Activated CD4-positive, alpha-beta T cell treated with anti-CD3 and anti-CD28 coated beads, Interleukin-2, amount 10 ng/mL, durations not matched to agents 24 days and 14 days (primary cell): ENCODE results near the gene EED. TPM values are rescaled to one million over a fixed set of nuclear protein-coding genes. Genes with fewer than 3 reads are reported as not detected.
A peak's percentile ranks its signal among the peaks of the same experiment; 100 is the strongest.
"Not testable (repeated sequence)": the region's sequence is repeated elsewhere in the genome, so short reads cannot be mapped to it uniquely, and the experiment has no call there.

Source experiments
- DNase-seq: peaks from one replicate; pipeline ENCODE4 v3.0.0; 2022
- H3K27ac Mint-ChIP-seq: one replicate; pipeline ENCODE4 v1.8.0; 2022; ENCODE audit warnings: mild to moderate bottlenecking, mixed read lengths
- H3K27me3 Mint-ChIP-seq: one replicate; pipeline ENCODE4 v1.8.0; 2022; ENCODE audit warnings: mixed read lengths
- H3K36me3 Mint-ChIP-seq: one replicate; pipeline ENCODE4 v1.8.0; 2022; ENCODE audit warnings: low read depth, mild to moderate bottlenecking, mixed read lengths
- H3K4me1 Mint-ChIP-seq: one replicate; pipeline ENCODE4 v1.8.0; 2021; ENCODE audit warnings: mixed read lengths
- H3K4me3 Mint-ChIP-seq: one replicate; pipeline ENCODE4 v1.8.0; 2022; ENCODE audit warnings: mild to moderate bottlenecking, moderate library complexity, mixed read lengths
- H3K9me3 Mint-ChIP-seq: one replicate; pipeline ENCODE4 v1.8.0; 2021; ENCODE audit warnings: mixed read lengths
- intact Hi-C: fragments of 100-400 bp; cut with micrococcal nuclease; formaldehyde crosslinking; loops from one replicate; pipeline ENCODE4 v1.15.1; 2023
- total RNA-seq: library from RNA; stranded (reverse); gene quantifications from 2 replicates; pipeline ENCODE4 v1.2.3, GENCODE V29; 2022

EED gene
- total RNA-seq, 1 donor from 2014 or later: 269 TPM

DNA sequence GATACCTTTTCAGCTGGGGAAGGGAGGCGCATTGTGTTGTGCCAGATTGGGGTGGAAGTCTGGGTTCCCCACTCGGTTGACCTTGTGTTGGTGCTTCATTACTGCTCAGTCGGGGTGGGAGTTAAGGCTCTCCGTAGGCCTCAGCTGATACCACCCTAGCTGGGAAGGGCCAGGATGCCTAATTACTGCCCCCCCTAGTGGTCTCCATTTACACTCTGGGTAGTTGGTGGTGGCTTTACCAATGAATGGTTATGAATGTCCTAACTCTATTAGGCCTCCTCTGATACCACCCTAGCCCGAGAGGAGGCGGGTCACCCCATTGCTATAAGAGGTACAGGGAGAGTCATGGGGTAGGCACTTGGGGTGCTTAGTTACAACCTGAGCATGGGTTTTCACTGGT is 29.9 kb downstream of the EED start:
- intact Hi-C loops: no loop called here
- Mint-ChIP-seq H3K27ac (peak overlapping the region; percentile 27), H3K4me3 (no peak overlapping the region), H3K4me1 (peaks cover 39% of the 10 kb centered on the region), H3K36me3 (peaks cover 84% of the 10 kb centered on the region), H3K27me3 (no peaks in the 10 kb centered on the region), H3K9me3 (peaks cover 4% of the 10 kb centered on the region)
- DNase-seq: peak; percentile 54

DNA sequence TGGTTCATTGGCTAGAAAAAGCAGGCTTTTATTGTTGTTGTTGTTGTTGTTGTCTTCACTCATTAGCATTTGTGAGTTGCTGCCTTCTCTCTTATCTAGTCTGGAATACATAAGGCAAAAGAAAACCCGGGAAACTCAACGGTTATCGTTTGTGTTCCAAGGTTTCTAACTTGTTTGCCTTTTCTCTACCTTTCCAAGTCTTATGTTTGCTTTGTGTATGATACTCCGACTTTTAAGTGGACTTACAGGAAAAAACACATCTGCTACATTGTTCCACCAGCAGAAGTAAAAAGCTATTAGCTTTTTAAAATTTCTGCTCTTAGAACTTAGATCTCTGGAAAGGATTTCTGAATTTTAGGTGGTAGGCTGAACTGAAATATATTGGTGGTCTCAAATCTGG is 30.4 kb downstream of the EED start:
- intact Hi-C loops: no loop called here
- peaks cover 3% of the 10 kb centered on the region for H3K9me3 Mint-ChIP-seq
- H3K36me3 Mint-ChIP-seq: peaks cover 84% of the 10 kb centered on the region
- peak overlapping the region; percentile 62 for H3K27ac Mint-ChIP-seq
- no peak overlapping the region for H3K4me3 Mint-ChIP-seq
- peaks cover 38% of the 10 kb centered on the region for H3K4me1 Mint-ChIP-seq
- no peak for DNase-seq
- no peaks in the 10 kb centered on the region for H3K27me3 Mint-ChIP-seq

DNA sequence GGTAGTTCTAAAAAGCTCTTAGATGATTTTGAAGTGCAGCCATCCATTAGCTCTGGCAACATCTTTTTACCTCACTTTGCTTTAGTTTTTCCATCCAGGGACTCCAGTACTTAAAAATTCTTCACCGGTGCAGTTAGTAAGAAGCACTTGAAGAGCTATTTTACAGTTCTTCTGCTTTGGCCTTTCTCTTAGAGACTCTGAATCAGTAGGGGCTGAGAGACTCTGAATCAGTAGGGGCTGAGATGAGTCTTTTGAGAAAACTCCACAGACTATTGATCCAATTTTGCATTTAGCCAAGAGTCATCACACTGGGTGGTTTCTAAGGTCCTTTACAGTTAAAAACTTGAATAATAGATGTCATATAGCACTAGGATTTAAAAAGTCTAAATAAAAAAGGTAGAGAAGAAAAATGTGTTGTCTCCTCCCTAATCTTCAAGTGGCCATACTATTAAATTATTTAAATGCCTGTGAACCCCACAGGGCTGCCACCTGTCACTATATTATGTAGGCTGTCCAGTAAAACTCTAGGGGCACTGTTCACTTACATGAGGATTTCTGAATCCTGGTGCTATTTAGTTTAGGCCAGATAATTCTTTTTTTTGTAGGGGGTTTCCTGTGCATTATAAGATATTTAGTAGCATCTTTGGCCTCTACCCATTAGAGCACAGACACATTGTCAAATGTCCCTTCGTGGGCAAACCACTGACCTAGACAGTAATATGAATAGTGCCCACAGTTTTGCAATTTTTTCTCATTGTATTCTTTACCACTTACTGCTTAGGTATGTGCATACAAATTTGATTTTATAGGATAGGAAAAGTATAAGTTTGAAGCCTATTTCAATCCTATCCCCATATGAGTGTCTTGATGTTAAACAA is 31.2 kb downstream of the EED start:
- Mint-ChIP-seq H3K4me3 (no peak overlapping the region), H3K36me3 (peaks cover 84% of the 10 kb centered on the region), H3K27ac (peak overlapping the region; percentile 67), H3K27me3 (no peaks in the 10 kb centered on the region), H3K4me1 (peaks cover 33% of the 10 kb centered on the region), H3K9me3 (no peaks in the 10 kb centered on the region)
- DNase-seq: no peak
- intact Hi-C loops: no loop called here

DNA sequence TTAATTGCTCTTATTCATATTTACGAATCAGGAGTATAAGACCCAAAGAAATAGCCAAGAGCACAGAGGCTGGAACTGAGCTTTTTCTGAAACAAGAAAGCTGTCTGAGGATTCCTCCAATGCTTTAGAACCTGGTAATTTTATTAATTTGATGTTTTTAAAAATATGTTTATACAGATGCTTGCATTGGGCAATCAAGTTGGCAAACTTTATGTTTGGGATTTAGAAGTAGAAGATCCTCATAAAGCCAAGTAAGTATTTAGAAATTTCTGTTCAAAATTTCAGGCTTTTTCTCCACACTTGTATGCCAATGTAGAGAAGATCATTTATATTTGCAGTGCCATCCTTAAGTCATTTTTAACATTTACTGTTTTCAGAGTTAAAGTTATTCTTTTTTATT is 33.2 kb downstream of the EED start:
- intact Hi-C loops: no loop called here
- peaks cover 81% of the 10 kb centered on the region for H3K36me3 Mint-ChIP-seq
- H3K27me3 Mint-ChIP-seq: no peaks in the 10 kb centered on the region
- H3K27ac Mint-ChIP-seq: no peak overlapping the region
- H3K4me1 Mint-ChIP-seq: peaks cover 41% of the 10 kb centered on the region
- DNase-seq: no peak
- H3K9me3 Mint-ChIP-seq: no peaks in the 10 kb centered on the region
- H3K4me3 Mint-ChIP-seq: no peak overlapping the region

DNA sequence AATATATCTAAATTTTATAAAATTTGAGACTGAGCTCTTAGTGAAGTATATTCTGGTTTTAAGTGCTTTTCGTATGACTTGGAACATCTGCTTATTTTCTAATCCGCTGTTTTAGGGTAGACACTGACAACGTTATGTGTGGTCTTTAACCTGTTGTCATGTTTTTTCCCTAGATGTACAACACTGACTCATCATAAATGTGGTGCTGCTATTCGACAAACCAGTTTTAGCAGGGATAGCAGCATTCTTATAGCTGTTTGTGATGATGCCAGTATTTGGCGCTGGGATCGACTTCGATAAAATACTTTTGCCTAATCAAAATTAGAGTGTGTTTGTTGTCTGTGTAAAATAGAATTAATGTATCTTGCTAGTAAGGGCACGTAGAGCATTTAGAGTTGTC is 33.7 kb downstream of the EED start:
- peaks cover 80% of the 10 kb centered on the region for H3K36me3 Mint-ChIP-seq
- intact Hi-C loops: no loop called here
- H3K4me1 Mint-ChIP-seq: peaks cover 39% of the 10 kb centered on the region
- no peaks in the 10 kb centered on the region for H3K9me3 Mint-ChIP-seq
- DNase-seq: no peak
- H3K4me3 Mint-ChIP-seq: no peak overlapping the region
- H3K27ac Mint-ChIP-seq: peak overlapping the region; percentile 6
- no peaks in the 10 kb centered on the region for H3K27me3 Mint-ChIP-seq

DNA sequence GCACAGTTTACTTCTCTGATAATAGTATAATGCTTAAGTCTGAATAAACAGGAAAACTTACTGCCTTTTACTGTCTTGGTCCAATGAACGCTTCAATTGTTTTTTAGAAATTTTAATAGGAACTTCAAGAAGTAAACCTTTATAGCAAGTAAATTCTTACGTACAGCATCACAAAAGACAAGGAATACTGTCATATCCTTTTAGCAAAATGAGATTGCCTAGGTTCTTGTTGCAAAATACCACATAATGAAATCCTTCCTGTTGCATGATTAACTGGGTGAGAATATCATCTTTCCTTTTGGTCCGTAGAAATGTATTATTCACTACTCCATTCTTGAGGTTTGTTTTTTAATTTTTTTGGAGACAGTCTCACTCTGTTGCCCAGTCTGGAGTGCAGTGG is 35.2 kb downstream of the EED start:
- Mint-ChIP-seq H3K27me3 (no peaks in the 10 kb centered on the region), H3K4me3 (no peak overlapping the region), H3K36me3 (peaks cover 83% of the 10 kb centered on the region), H3K4me1 (peaks cover 41% of the 10 kb centered on the region), H3K9me3 (no peaks in the 10 kb centered on the region), H3K27ac (no peak overlapping the region)
- DNase-seq: no peak
- intact Hi-C loops: no loop called here

DNA sequence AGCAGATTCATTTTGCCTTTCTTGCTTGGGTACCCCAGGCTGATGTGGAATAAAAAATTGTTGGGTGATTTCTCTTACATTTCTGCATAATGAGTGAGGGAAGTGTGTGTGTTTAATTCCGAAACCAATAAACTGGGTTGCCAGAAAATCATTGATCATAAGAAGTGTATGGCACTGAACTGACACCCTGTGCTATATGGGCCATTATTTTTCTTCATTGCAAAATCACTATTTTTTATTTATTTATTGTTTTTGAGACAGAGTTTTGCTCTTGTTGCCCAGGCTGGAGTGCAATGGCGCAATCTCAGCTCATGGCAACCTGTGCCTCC is 42.9 kb downstream of the EED start:
- Mint-ChIP-seq H3K27me3 (no peaks in the 10 kb centered on the region), H3K36me3 (peaks cover 45% of the 10 kb centered on the region), H3K27ac (peak overlapping the region; percentile 82), H3K4me1 (peaks cover 54% of the 10 kb centered on the region), H3K4me3 (peak overlapping the region; percentile 46), H3K9me3 (no peaks in the 10 kb centered on the region)
- intact Hi-C loops: loop anchor here (1.0 to 5.0 kb wide), 14 partner anchors 31 to 535 kb away; partner anchors contain the start of gene CCDC83
- DNase-seq: no peak

DNA sequence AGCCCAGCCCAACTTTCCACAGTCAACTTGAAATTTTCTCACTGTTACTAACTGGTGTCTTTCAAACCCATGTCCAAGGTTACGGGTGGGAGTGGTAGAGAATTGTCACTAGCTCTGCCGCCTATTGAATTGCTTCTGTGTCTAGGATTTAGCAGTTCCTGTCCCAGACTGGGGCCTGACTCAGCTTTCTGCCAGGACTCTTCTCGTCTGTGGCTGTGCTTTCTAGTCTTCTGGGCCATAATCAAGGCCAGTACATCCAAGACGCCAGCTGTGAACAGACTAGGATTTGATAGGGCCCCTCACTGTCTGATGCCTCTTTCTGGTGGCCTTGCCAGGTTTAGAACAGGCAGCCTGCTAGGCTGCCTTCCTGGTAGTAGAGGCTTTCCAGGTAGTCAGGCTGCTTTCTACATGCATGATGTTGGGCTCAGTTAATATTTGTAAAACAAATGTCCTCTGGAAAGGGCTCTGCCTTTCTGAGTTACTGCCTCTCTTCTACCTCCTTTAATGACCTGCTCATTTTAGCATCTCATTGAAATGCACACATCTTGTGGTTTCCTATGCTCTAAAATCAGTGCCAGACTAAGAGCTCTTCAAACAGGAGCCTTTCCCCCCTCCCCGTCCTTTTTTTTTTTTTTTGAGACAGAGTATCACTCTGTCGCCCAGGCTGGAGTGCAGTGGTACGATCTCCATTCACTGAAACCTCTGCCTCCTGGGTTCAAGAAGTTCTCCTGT is 44.4 kb downstream of the EED start:
- Mint-ChIP-seq H3K4me3 (peak overlapping the region; percentile 51), H3K36me3 (peaks cover 36% of the 10 kb centered on the region), H3K9me3 (peaks cover 4% of the 10 kb centered on the region), H3K27me3 (no peaks in the 10 kb centered on the region), H3K4me1 (peaks cover 57% of the 10 kb centered on the region), H3K27ac (peak overlapping the region; percentile 81)
- DNase-seq: peak; percentile 56
- intact Hi-C loops: loop anchor here (5.0 kb wide), 2 partner anchors 152 to 462 kb away; no protein-coding TSS in a partner anchor

DNA sequence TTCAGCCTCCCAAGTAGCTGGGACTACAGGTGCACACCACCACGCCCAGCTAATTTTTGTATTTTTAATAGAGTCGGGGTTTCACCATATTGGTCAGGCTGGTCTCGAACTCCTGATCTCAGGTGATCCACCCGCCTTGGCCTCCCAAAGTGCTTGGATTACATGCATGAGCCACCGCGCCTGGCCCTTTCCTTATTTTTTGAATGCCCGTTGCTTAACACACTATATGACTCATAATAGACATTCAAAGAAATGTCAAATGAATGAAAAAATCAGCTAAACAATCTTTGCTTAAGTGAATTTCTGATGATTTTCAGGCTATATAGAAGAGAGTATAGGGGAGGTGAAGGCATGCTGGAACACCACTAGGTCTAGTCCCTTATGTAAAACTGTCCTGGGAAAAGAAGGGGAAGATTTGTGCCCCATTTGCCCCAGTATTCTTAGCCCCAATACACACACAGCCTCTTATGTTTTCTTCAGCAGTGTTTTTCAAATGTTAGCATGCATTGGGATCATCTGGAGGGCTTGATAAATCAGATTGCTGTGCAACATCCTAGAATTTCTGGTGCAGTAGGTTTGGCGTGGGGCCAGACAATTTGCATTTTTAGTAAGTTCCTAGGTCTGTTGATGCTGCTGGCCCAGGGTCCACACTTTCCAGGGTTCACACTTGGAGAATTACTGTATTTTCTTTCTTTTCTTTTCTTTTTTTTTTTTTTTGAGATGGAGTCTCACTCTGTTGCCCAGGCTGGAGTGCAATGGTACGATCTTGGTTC is 45.1 kb downstream of the EED start:
- H3K9me3 Mint-ChIP-seq, H3K27me3 Mint-ChIP-seq: not testable (repeated sequence)
- H3K4me3 Mint-ChIP-seq: peak overlapping the region; percentile 51
- peaks cover 28% of the 10 kb centered on the region for H3K36me3 Mint-ChIP-seq
- DNase-seq: peak; percentile 52
- intact Hi-C loops: loop anchor here (5.0 to 10.0 kb wide), 3 partner anchors 152 to 625 kb away; partner anchors contain the start of gene CREBZF
- peaks cover 55% of the 10 kb centered on the region for H3K4me1 Mint-ChIP-seq
- peak overlapping the region; percentile 81 for H3K27ac Mint-ChIP-seq

DNA sequence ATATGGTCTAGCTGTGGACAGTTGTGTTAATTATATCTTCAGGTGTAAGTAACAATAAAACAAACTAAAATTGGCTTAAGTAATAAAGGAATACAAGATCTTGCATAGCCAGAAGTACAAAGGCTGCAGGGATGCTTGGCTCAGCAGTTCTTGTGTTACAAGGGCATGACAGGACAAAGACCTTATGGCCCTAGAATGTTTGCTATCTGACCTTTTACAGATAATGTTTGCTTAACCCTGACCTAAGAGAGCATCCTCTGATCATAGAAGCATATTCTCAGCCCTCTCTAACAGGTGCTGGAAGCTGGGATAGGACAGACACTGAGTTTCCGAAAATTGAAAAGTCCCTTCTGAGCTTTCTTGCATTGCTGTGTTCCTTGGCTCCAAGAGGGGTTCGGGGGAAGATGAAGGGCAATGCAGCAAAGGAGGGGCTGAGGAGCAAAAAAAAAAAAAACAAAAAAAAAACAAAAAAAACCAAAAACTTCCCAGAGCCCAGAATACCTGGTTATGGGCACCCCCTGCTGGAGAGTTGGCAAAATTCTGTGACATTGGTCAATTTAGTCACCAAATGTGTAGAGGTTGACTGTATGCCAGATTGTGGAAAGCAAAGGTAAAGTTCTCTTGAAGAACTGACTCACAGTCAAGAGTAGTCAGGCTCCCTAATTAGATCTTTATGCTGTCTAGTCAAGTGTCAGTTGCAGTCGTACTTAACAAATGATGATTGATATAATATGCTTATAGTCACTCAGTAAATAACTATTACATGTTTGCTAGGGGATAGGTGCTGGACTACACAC is 47.1 kb downstream of the EED start:
- peaks cover 24% of the 10 kb centered on the region for H3K36me3 Mint-ChIP-seq
- peak; percentile 86 for DNase-seq
- H3K9me3 Mint-ChIP-seq: peaks cover 12% of the 10 kb centered on the region
- H3K27me3 Mint-ChIP-seq: peaks cover 1% of the 10 kb centered on the region
- peak overlapping the region; percentile 21 for H3K4me3 Mint-ChIP-seq
- H3K4me1 Mint-ChIP-seq: peaks cover 48% of the 10 kb centered on the region
- intact Hi-C loops: loop anchor here (1.0 to 10.0 kb wide), 9 partner anchors 77 to 627 kb away; partner anchors contain the start of gene CREBZF
- H3K27ac Mint-ChIP-seq: peak overlapping the region; percentile 70

DNA sequence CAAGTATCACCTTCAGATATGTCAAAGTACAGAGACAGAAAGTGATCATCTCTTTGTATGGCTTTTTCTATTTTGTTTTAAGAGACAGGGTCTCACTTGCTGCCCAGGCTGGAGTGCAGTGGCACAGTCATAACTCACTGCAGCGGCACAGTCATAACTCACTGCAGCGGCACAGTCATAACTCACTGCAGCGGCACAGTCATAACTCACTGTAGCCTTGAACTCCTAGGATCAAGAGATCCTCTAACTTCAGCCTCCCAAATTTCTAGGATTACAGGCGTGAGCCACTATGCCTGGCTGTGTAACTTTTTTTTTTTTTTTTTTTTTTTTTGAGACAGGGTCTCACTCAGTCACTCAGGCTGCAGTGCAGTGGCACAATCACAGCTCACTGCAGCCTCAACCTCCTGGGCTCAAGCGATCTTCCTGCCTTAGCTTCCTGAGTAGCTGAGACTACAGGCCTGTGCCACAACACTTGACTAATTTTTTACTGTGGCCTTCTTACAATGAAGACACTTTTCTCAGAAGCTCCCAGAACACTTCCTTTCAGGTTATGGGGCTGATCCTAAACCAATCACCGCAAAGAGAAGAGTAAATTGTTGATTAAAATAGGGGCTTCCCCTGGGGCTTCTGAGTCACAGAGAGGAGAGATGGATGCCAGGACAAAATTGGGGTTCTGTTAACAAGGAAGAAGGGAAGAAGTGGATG is 48.5 kb downstream of the EED start:
- H3K36me3 Mint-ChIP-seq: peaks cover 21% of the 10 kb centered on the region
- H3K9me3 Mint-ChIP-seq: peaks cover 12% of the 10 kb centered on the region
- H3K27ac Mint-ChIP-seq: peak overlapping the region; percentile 70
- intact Hi-C loops: loop anchor here (1.0 to 10.0 kb wide), 10 partner anchors 79 to 628 kb away; partner anchors contain the start of gene CREBZF
- peak overlapping the region; percentile 44 for H3K4me3 Mint-ChIP-seq
- peaks cover 43% of the 10 kb centered on the region for H3K4me1 Mint-ChIP-seq
- DNase-seq: peak; percentile 77
- peaks cover 1% of the 10 kb centered on the region for H3K27me3 Mint-ChIP-seq

DNA sequence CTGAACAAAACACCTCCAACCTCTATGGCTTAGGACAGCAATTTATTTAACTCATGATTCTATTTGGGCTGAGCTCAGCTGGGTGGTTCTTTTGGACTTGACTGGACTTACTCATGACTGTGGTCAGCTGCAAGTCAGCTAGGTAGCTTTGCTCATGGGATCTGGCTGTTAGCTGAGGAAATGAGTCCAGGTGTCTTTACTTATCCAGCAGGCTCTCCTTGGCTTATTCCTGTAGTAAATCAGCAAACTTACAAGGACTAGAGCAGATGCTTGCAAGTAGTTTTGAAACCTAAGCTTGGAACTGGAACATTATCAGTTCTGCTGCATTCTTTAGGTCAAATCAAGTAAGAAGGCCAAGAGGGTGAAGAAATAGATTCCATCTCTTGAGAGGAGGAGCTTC is 49.5 kb downstream of the EED start:
- peak overlapping the region; percentile 25 for H3K27ac Mint-ChIP-seq
- intact Hi-C loops: loop anchor here (10.0 kb wide), 1 partner anchor 629 kb away; the partner anchor contains the start of gene CREBZF
- peaks cover 36% of the 10 kb centered on the region for H3K4me1 Mint-ChIP-seq
- H3K36me3 Mint-ChIP-seq: peaks cover 18% of the 10 kb centered on the region
- DNase-seq: no peak
- H3K4me3 Mint-ChIP-seq: no peak overlapping the region
- H3K27me3 Mint-ChIP-seq: peaks cover 1% of the 10 kb centered on the region
- H3K9me3 Mint-ChIP-seq: peaks cover 12% of the 10 kb centered on the region
